CD4-positive, alpha-beta memory T cell (primary cell): ENCODE measurements around the gene FAM20C. TPM values are rescaled to one million over a fixed set of nuclear protein-coding genes. Genes with fewer than 3 reads are reported as not detected.

Experiments
- CTCF ChIA-PET: fragments of 350-600 bp; sonication (Branson Sonifier 250); formaldehyde crosslinking; loops from one replicate; lab custom pipeline; 2021; ENCODE audit warnings: inconsistent platforms; ENCODE audit not compliant: partially characterized antibody; lab: Charles Lee
- POLR2A ChIA-PET: fragments of 350-600 bp; sonication (Branson Sonifier 250); formaldehyde crosslinking; loops from one replicate; lab custom pipeline; 2021; ENCODE audit not compliant: partially characterized antibody; lab: Charles Lee
- DNase-seq, 5 donors: peaks; one replicate each; pipeline versions ENCODE4 v3.0.0 to v3.0.0-alpha.2; 2020 to 2022; ENCODE audit warnings: mixed read lengths in 1 of 5
- H3K27ac ChIP-seq: one replicate; pipeline ENCODE4 v1.7.0; 2013; ENCODE audit warnings: low read depth, low read length
- H3K27me3 ChIP-seq: 2 replicates; pipeline ENCODE4 v1.7.0; 2013; ENCODE audit warnings: mild to moderate bottlenecking, low read length, moderate library complexity; ENCODE audit not compliant: insufficient read depth
- H3K36me3 ChIP-seq: 2 replicates; pipeline ENCODE4 v1.7.0; 2013; ENCODE audit warnings: mild to moderate bottlenecking, low read length, moderate library complexity; ENCODE audit not compliant: insufficient read depth
- H3K4me1 ChIP-seq: 2 replicates; pipeline ENCODE4 v1.7.0; 2013; ENCODE audit warnings: mild to moderate bottlenecking, low read length, moderate library complexity; ENCODE audit not compliant: insufficient read depth
- H3K4me3 ChIP-seq, 2 donors: one replicate each; pipeline ENCODE4 v1.7.0; 2013; ENCODE audit warnings: low read length in 2 of 2, mild to moderate bottlenecking in 1 of 2
- H3K9me3 ChIP-seq, 2 donors: one replicate each; pipeline ENCODE4 v1.7.0; 2013; ENCODE audit warnings: low read length in 2 of 2, control low read depth in 1 of 2; ENCODE audit not compliant: control insufficient read depth in 1 of 2
- H3K27ac Mint-ChIP-seq, 7 donors: one replicate each; pipeline ENCODE4 v1.8.0; 2020 to 2021; ENCODE audit warnings: mixed read lengths in 7 of 7, mild to moderate bottlenecking in 6 of 7, inconsistent platforms in 3 of 7, moderate library complexity in 3 of 7
- H3K27me3 Mint-ChIP-seq, 2 donors: one replicate each; pipeline ENCODE4 v1.8.0; 2020 to 2021; ENCODE audit warnings: mixed read lengths in 2 of 2
- H3K36me3 Mint-ChIP-seq, 2 donors: one replicate each; pipeline ENCODE4 v1.8.0; 2020 to 2021; ENCODE audit warnings: mixed read lengths in 2 of 2, inconsistent platforms in 1 of 2, mild to moderate bottlenecking in 1 of 2
- H3K4me1 Mint-ChIP-seq, 4 donors: one replicate each; pipeline ENCODE4 v1.8.0; 2020 to 2021; ENCODE audit warnings: mixed read lengths in 4 of 4, mild to moderate bottlenecking in 1 of 4
- H3K4me3 Mint-ChIP-seq, 8 donors: one replicate each; pipeline ENCODE4 v1.8.0; 2020 to 2021; ENCODE audit warnings: mixed read lengths in 8 of 8, mild to moderate bottlenecking in 7 of 8, moderate library complexity in 6 of 8, inconsistent platforms in 3 of 8
- H3K9me3 Mint-ChIP-seq, 8 donors: one replicate each; pipeline ENCODE4 v1.8.0; 2020 to 2021; ENCODE audit warnings: mixed read lengths in 8 of 8, mild to moderate bottlenecking in 5 of 8, inconsistent platforms in 3 of 8, moderate library complexity in 1 of 8
- intact Hi-C: fragments of 100-400 bp; cut with micrococcal nuclease; formaldehyde crosslinking; loops from one replicate; pipeline ENCODE4 v1.15.1; 2023
- polyA plus RNA-seq, 2 donors: library from polyadenylated mRNA; unstranded; fragments of 300-500 nt; fragmentation: Illumina TruSeq; gene quantifications; one replicate each; pipeline ENCODE4 v1.2.3, GENCODE V29; 2021
- total RNA-seq, 2 experiments: library from RNA; stranded (reverse); gene quantifications; one replicate each; pipeline ENCODE4 v1.2.3, GENCODE V29; 2021

Gene FAM20C
- total and polyA plus RNA-seq, 4 experiments from 2014 or later = 4.7 to 7.8 TPM; not detected in 2

GRCh38 chr7:154096-154799 lies 38.1 kb upstream of the FAM20C start:
- H3K27me3 ChIP-seq = no peaks in the 10 kb centered on the region
- H3K4me3 ChIP-seq = no peak overlapping the region
- Mint-ChIP-seq H3K4me1 (peaks cover 8 to 17% (median 12%) of the 10 kb centered on the region in 4 donors), H3K27ac (no peak overlapping the region), H3K9me3 (peaks cover 0 to 5% (median 0%) of the 10 kb centered on the region in 8 donors), H3K36me3 (peaks cover 0 to 3% of the 10 kb centered on the region in 2 donors), H3K4me3 (no peak overlapping the region), H3K27me3 (peaks cover 0 to 1% of the 10 kb centered on the region in 2 donors)
- no peak overlapping the region for H3K27ac ChIP-seq
- no peak for DNase-seq
- CTCF ChIA-PET = no interaction called here
- peaks cover 12% of the 10 kb centered on the region for H3K4me1 ChIP-seq
- H3K9me3 ChIP-seq = no peaks in the 10 kb centered on the region
- intact Hi-C loops = no loop called here
- H3K36me3 ChIP-seq = no peaks in the 10 kb centered on the region
- POLR2A ChIA-PET = no interaction called here

- Histone ChIP-seq H3K27ac (no peak overlapping the region), H3K9me3 (no peaks in the 10 kb centered on the region), H3K36me3 (no peaks in the 10 kb centered on the region), H3K27me3 (no peaks in the 10 kb centered on the region), H3K4me3 (no peak overlapping the region), H3K4me1 (peaks cover 3% of the 10 kb centered on the region)
- Mint-ChIP-seq H3K4me3 (no peak overlapping the region), H3K9me3 (peaks cover 0 to 2% (median 0%) of the 10 kb centered on the region in 8 donors), H3K27ac (no peak overlapping the region), H3K27me3 (no peaks in the 10 kb centered on the region), H3K4me1 (peaks cover 2 to 4% (median 2%) of the 10 kb centered on the region in 4 donors), H3K36me3 (no peaks in the 10 kb centered on the region)
- ChIA-PET POLR2A (no interaction called here), CTCF (no interaction called here)
- no peak for DNase-seq
- intact Hi-C loops = no loop called here
Measured at GRCh38 chr7:155469-155900, 36.9 kb upstream of the FAM20C start.

GRCh38 chr7:156111-157007 lies 36.0 kb upstream of the FAM20C start:
- no peak overlapping the region for H3K27ac Mint-ChIP-seq
- ChIA-PET POLR2A (no interaction called here), CTCF (no interaction called here)
- H3K9me3 Mint-ChIP-seq = no peaks in the 10 kb centered on the region
- intact Hi-C loops = no loop called here
- H3K4me1 Mint-ChIP-seq = no peaks in the 10 kb centered on the region
- no peaks in the 10 kb centered on the region for H3K4me1 ChIP-seq
- H3K27me3 Mint-ChIP-seq = no peaks in the 10 kb centered on the region
- no peak for DNase-seq
- H3K36me3 Mint-ChIP-seq = no peaks in the 10 kb centered on the region
- no peaks in the 10 kb centered on the region for H3K9me3 ChIP-seq
- no peak overlapping the region for H3K27ac ChIP-seq
- no peak overlapping the region for H3K4me3 Mint-ChIP-seq
- H3K27me3 ChIP-seq = no peaks in the 10 kb centered on the region
- H3K4me3 ChIP-seq = no peak overlapping the region
- no peaks in the 10 kb centered on the region for H3K36me3 ChIP-seq

- Histone ChIP-seq H3K9me3 (no peaks in the 10 kb centered on the region), H3K27ac (no peak overlapping the region), H3K4me3 (no peak overlapping the region), H3K36me3 (no peaks in the 10 kb centered on the region), H3K4me1 (no peaks in the 10 kb centered on the region), H3K27me3 (no peaks in the 10 kb centered on the region)
- CTCF ChIA-PET = no interaction called here
- H3K4me1 Mint-ChIP-seq = no peaks in the 10 kb centered on the region
- POLR2A ChIA-PET = no interaction called here
- no peak for DNase-seq
- H3K27me3 Mint-ChIP-seq = no peaks in the 10 kb centered on the region
- no peak overlapping the region for H3K4me3 Mint-ChIP-seq
- no peaks in the 10 kb centered on the region for H3K36me3 Mint-ChIP-seq
- H3K9me3 Mint-ChIP-seq = no peaks in the 10 kb centered on the region
- intact Hi-C loops = no loop called here
- no peak overlapping the region for H3K27ac Mint-ChIP-seq
Measured at GRCh38 chr7:157008-157310, 35.4 kb upstream of the FAM20C start.

GRCh38 chr7:157771-158625 lies 34.4 kb upstream of the FAM20C start:
- Mint-ChIP-seq H3K9me3 (no peaks in the 10 kb centered on the region), H3K36me3 (no peaks in the 10 kb centered on the region), H3K4me1 (no peaks in the 10 kb centered on the region), H3K27me3 (no peaks in the 10 kb centered on the region), H3K4me3 (no peak overlapping the region), H3K27ac (peak overlapping the region in 1 of 7 donors; percentile 44)
- CTCF ChIA-PET = no interaction called here
- Histone ChIP-seq H3K9me3 (no peaks in the 10 kb centered on the region), H3K4me1 (no peaks in the 10 kb centered on the region), H3K36me3 (no peaks in the 10 kb centered on the region), H3K4me3 (no peak overlapping the region), H3K27me3 (no peaks in the 10 kb centered on the region), H3K27ac (no peak overlapping the region)
- no peak for DNase-seq
- POLR2A ChIA-PET = no interaction called here
- intact Hi-C loops = no loop called here

GRCh38 chr7:158771-159170 lies 33.6 kb upstream of the FAM20C start:
- ChIA-PET POLR2A (no interaction called here), CTCF (no interaction called here)
- H3K27ac Mint-ChIP-seq = no peak overlapping the region
- peaks cover 0 to 6% of the 10 kb centered on the region in 2 donors for H3K27me3 Mint-ChIP-seq
- Histone ChIP-seq H3K9me3 (no peaks in the 10 kb centered on the region), H3K4me3 (no peak overlapping the region), H3K4me1 (no peaks in the 10 kb centered on the region), H3K36me3 (no peaks in the 10 kb centered on the region), H3K27me3 (no peaks in the 10 kb centered on the region), H3K27ac (no peak overlapping the region)
- no peaks in the 10 kb centered on the region for H3K4me1 Mint-ChIP-seq
- DNase-seq = no peak
- H3K4me3 Mint-ChIP-seq = no peak overlapping the region
- H3K9me3 Mint-ChIP-seq = no peaks in the 10 kb centered on the region
- intact Hi-C loops = no loop called here
- no peaks in the 10 kb centered on the region for H3K36me3 Mint-ChIP-seq
